Gastrocnemius medialis (tissue), 4 donors: ENCODE measurements around the gene SRPRA.

Source experiments
- POLR2A ChIP-seq, 2 donors: fragments of 450-650 bp; IDR thresholded peaks; one replicate each; pipeline ENCODE4 v1.6.1; 2017; ENCODE audit warnings: antibody characterized with exemption in 2 of 2, mild to moderate bottlenecking in 2 of 2, moderate library complexity in 2 of 2
- TF ChIP-seq, protein P1 (sequence below), 5 experiments: fragments of 450-650 bp in 3 of 5; fragments of 200-600 bp in 2 of 5; sonication (generic) in 2 of 5; IDR thresholded peaks in 4 of 5; conservative IDR thresholded peaks in 1 of 5; 1 replicate in 4 of 5; 2 replicates in 1 of 5; pipeline ENCODE4 v1.5.1; 2016 to 2019; ENCODE audit warnings: antibody characterized with exemption in 5 of 5, mild to moderate bottlenecking in 3 of 5, moderate library complexity in 3 of 5

DNA sequence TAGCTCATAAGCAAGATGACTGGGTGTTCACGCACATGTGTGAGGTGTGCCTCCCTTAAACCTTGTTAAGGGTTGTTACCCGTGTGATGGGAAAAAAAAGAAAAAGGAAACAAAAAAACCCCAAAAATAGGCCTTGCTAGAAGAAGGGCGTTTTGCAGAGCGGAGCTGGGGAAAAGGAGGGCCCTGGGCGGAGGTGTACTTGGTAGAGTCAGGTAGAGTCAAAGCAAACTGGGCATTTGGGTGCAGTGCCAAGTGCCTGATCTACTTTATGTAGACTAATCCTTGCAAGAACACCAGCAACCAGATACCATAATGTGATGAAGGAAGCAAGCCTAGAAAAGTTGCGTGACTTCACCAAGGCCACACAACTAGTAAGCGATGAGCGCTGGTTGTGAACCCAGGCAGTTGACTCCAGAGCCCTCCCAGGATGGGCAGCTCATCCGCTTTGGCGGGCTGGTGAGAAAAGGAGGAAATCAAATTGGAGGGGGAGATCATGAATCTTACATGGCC is 13.0 kb upstream of the SRPRA start:
- TF ChIP-seq, protein P1, sequence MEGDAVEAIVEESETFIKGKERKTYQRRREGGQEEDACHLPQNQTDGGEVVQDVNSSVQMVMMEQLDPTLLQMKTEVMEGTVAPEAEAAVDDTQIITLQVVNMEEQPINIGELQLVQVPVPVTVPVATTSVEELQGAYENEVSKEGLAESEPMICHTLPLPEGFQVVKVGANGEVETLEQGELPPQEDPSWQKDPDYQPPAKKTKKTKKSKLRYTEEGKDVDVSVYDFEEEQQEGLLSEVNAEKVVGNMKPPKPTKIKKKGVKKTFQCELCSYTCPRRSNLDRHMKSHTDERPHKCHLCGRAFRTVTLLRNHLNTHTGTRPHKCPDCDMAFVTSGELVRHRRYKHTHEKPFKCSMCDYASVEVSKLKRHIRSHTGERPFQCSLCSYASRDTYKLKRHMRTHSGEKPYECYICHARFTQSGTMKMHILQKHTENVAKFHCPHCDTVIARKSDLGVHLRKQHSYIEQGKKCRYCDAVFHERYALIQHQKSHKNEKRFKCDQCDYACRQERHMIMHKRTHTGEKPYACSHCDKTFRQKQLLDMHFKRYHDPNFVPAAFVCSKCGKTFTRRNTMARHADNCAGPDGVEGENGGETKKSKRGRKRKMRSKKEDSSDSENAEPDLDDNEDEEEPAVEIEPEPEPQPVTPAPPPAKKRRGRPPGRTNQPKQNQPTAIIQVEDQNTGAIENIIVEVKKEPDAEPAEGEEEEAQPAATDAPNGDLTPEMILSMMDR (IDR thresholded peaks at IDR 0.05 in 4 of 5, conservative IDR thresholded peaks at IDR 0.05 in 1 of 5) = no peak
- no peak for TF ChIP-seq POLR2A (IDR thresholded peaks at IDR 0.05)
